Activated naive CD8-positive, alpha-beta T cell treated with anti-CD3 and anti-CD28 coated beads, Interleukin-2, amount 10 ng/mL, durations not matched to agents 7 days and 5 days (primary cell): ENCODE measurements around the gene NRCAM. TPM values are rescaled to one million over a fixed set of nuclear protein-coding genes. Genes with fewer than 3 reads are reported as not detected.

Experiments used
- ATAC-seq: fragments of 150-1000 bp; cut with Tn5 transposase; one replicate; pipeline ENCODE4 v1.10.0; 2021; ENCODE audit warnings: low read depth, moderate library complexity
- POLR2A ChIA-PET: fragments of 350-600 bp; sonication (Branson Sonifier 250); formaldehyde crosslinking; loops from one replicate; lab custom pipeline; 2021; ENCODE audit warnings: antibody characterized with exemption; lab: Charles Lee
- DNase-seq: peaks from one replicate; pipeline ENCODE4 v3.0.0; 2021
- H3K27ac Mint-ChIP-seq: one replicate; pipeline ENCODE4 v1.8.0; 2022; ENCODE audit warnings: mild to moderate bottlenecking, mixed read lengths
- H3K27me3 Mint-ChIP-seq: one replicate; pipeline ENCODE4 v1.8.0; 2022; ENCODE audit warnings: mild to moderate bottlenecking, moderate library complexity, mixed read lengths
- H3K36me3 Mint-ChIP-seq: one replicate; pipeline ENCODE4 v1.8.0; 2021; ENCODE audit warnings: mild to moderate bottlenecking, mixed read lengths
- H3K4me1 Mint-ChIP-seq: one replicate; pipeline ENCODE4 v1.8.0; 2021; ENCODE audit warnings: mixed read lengths
- H3K4me3 Mint-ChIP-seq: one replicate; pipeline ENCODE4 v1.8.0; 2022; ENCODE audit warnings: mild to moderate bottlenecking, moderate library complexity, mixed read lengths
- H3K9me3 Mint-ChIP-seq: one replicate; pipeline ENCODE4 v1.8.0; 2021; ENCODE audit warnings: mixed read lengths
- total RNA-seq, 2 experiments: library from RNA; stranded (reverse); gene quantifications; one replicate each; pipeline ENCODE4 v1.2.3, GENCODE V29; 2021

The NRCAM gene
- total RNA-seq, 2 experiments from 2014 or later, result 0.50 to 0.99 TPM

- Mint-ChIP-seq H3K36me3 (no peaks in the 10 kb centered on the region), H3K4me3 (no peak overlapping the region), H3K27me3 (no peaks in the 10 kb centered on the region), H3K27ac (no peak overlapping the region), H3K9me3 (no peaks in the 10 kb centered on the region), H3K4me1 (peaks cover 11% of the 10 kb centered on the region)
- POLR2A ChIA-PET, result no interaction called here
- DNase-seq (no peak), ATAC-seq (no peak)
Observed at GRCh38 chr7:108431099-108431498, 25.1 kb downstream of the NRCAM start.

DNA sequence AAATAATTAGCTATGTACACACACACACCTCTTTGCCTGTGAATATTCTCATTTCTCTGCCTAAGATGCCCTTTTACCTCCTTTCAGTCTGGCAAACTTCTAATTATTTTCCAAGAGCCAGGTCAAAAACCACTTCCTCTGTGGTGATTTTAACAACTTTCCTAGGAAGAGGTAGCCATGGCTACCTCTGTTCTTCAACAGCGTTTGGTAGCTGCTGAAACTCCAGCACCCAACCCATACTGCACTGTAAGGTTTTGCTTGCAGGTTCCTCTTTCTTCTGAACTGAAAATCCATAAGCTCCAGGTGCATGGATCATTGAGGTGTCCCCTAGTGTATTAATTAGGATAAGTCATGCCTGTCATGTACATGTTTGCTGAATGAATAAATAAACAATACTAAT is 25.6 kb downstream of the NRCAM start:
- POLR2A ChIA-PET, result no interaction called here

GRCh38 chr7:108427766-108428165 is 28.5 kb downstream of the NRCAM start:
- H3K36me3 Mint-ChIP-seq, result no peaks in the 10 kb centered on the region
- no peaks in the 10 kb centered on the region for H3K27me3 Mint-ChIP-seq
- DNase-seq, result no peak
- H3K4me1 Mint-ChIP-seq, result peaks cover 11% of the 10 kb centered on the region
- no peak overlapping the region for H3K4me3 Mint-ChIP-seq
- H3K9me3 Mint-ChIP-seq, result no peaks in the 10 kb centered on the region
- no peak overlapping the region for H3K27ac Mint-ChIP-seq
- POLR2A ChIA-PET, result no interaction called here
- ATAC-seq, result no peak

More for the DNA sequence above, 25.6 kb downstream of the NRCAM start:
- no peak for ATAC-seq
- Mint-ChIP-seq H3K36me3 (no peaks in the 10 kb centered on the region), H3K9me3 (no peaks in the 10 kb centered on the region), H3K27ac (no peak overlapping the region), H3K4me3 (no peak overlapping the region), H3K4me1 (peaks cover 11% of the 10 kb centered on the region), H3K27me3 (no peaks in the 10 kb centered on the region)
- DNase-seq, result no peak

GRCh38 chr7:108425714-108426275 is 30.4 kb downstream of the NRCAM start:
- POLR2A ChIA-PET, result no interaction called here
- Mint-ChIP-seq H3K4me1 (peaks cover 11% of the 10 kb centered on the region), H3K27me3 (no peaks in the 10 kb centered on the region), H3K27ac (no peak overlapping the region), H3K9me3 (no peaks in the 10 kb centered on the region), H3K4me3 (no peak overlapping the region), H3K36me3 (no peaks in the 10 kb centered on the region)
- ATAC-seq, result no peak
- DNase-seq, result no peak

- no peak overlapping the region for H3K4me3 Mint-ChIP-seq
- H3K9me3 Mint-ChIP-seq, result no peaks in the 10 kb centered on the region
- no peak overlapping the region for H3K27ac Mint-ChIP-seq
- peaks cover 16% of the 10 kb centered on the region for H3K4me1 Mint-ChIP-seq
- no peaks in the 10 kb centered on the region for H3K36me3 Mint-ChIP-seq
- POLR2A ChIA-PET, result no interaction called here
- ATAC-seq (no peak), DNase-seq (no peak)
- H3K27me3 Mint-ChIP-seq, result no peaks in the 10 kb centered on the region
Observed at GRCh38 chr7:108424013-108424412, 32.2 kb downstream of the NRCAM start.

DNA sequence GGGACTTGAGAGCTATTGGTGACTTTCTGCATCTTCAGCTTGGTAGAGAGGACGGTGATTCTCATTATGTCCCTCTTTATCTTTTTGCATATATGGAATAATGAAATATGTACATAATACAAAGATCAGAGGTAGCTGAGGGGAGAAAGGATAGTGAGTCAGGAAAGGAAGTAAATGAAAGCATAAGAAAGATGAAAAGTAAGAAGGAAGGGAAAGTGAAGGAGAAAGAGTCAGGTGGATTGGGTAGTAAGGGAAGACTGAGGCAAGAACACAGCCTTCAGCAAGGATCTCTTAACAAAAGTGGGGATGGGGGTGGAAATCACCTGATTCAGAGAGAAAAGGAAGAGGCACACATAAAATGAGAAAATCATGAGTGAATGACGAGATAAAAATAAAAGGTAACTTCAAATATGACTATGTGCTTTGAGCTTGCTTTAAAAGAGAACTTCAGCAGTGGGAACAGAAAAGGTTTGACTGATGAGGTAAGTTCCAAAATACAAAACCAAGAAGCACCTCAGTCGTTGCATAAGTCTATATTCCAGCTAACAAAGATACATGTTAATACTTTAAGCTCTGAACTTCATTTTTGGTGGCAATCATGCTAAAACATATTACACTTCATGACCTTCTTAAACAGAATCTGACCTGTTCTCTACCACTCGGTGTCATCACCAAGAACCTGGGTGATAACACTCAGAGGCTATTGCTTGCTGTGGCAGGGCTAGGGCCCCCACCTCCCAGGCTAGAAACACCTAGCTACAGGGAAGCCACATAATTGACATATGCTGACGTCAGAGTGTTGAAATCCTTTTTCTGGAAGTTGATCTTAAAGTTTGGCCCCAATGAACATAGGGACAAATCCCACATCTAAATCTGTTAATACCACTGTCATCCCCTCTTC is 32.9 kb downstream of the NRCAM start:
- Mint-ChIP-seq H3K9me3 (no peaks in the 10 kb centered on the region), H3K27me3 (no peaks in the 10 kb centered on the region), H3K27ac (peak overlapping the region; percentile 2), H3K4me1 (peaks cover 16% of the 10 kb centered on the region), H3K36me3 (no peaks in the 10 kb centered on the region), H3K4me3 (no peak overlapping the region)
- DNase-seq (no peak), ATAC-seq (no peak)
- POLR2A ChIA-PET, result no interaction called here

GRCh38 chr7:108421720-108422331 is 34.4 kb downstream of the NRCAM start:
- no peak for ATAC-seq
- peaks cover 17% of the 10 kb centered on the region for H3K4me1 Mint-ChIP-seq
- no peak overlapping the region for H3K4me3 Mint-ChIP-seq
- H3K27me3 Mint-ChIP-seq, result no peaks in the 10 kb centered on the region
- H3K27ac Mint-ChIP-seq, result no peak overlapping the region
- H3K36me3 Mint-ChIP-seq, result no peaks in the 10 kb centered on the region
- DNase-seq, result no peak
- POLR2A ChIA-PET, result no interaction called here
- no peaks in the 10 kb centered on the region for H3K9me3 Mint-ChIP-seq

- ATAC-seq, result no peak
- Mint-ChIP-seq H3K4me1 (peaks cover 29% of the 10 kb centered on the region), H3K9me3 (no peaks in the 10 kb centered on the region), H3K27ac (no peak overlapping the region), H3K4me3 (no peak overlapping the region), H3K36me3 (no peaks in the 10 kb centered on the region), H3K27me3 (no peaks in the 10 kb centered on the region)
- no peak for DNase-seq
- POLR2A ChIA-PET, result no interaction called here
Observed at GRCh38 chr7:108419961-108420908, 36.0 kb downstream of the NRCAM start.

DNA sequence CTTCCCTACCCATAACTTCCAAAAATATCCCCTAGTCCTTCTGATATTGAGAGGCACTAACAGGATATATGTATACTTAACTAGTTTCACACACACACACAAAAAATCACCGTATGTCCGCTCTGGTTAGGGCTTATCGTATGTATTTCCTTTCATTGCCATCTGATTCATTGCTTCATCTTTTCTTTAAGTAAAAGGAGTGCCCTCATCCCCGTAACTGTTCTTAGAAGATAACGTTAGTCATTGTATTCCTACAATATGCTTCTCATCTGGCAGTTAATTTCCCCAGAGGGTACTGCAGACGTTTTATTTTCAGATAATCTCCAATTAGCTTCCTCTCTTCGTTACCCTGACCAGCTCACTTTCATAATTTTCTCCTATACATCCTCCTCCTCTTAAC is 37.3 kb downstream of the NRCAM start:
- H3K27me3 Mint-ChIP-seq, result no peaks in the 10 kb centered on the region
- DNase-seq (no peak), ATAC-seq (no peak)
- peaks cover 34% of the 10 kb centered on the region for H3K4me1 Mint-ChIP-seq
- H3K36me3 Mint-ChIP-seq, result no peaks in the 10 kb centered on the region
- H3K4me3 Mint-ChIP-seq, result no peak overlapping the region
- POLR2A ChIA-PET, result no interaction called here
- no peak overlapping the region for H3K27ac Mint-ChIP-seq
- H3K9me3 Mint-ChIP-seq, result no peaks in the 10 kb centered on the region

DNA sequence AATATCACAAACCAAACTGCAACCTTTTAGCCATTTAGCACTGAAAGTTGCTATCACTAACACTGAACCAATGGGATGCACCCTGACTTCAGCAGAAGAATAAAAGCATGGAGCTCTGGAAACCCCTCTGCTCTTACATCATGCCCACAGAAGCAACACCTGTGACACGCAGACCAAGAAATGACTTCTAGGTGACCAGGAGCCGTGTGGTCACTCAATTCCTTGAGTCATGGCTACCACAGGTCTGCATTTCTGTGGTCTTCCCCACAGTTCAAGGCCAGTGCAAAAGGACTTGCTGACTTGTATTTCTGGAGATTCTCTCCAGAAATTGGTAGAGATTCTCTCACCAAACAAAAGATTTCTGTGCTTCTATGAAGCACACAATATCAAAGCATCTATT is 38.3 kb downstream of the NRCAM start:
- Mint-ChIP-seq H3K9me3 (no peaks in the 10 kb centered on the region), H3K36me3 (no peaks in the 10 kb centered on the region), H3K4me3 (no peak overlapping the region), H3K27ac (no peak overlapping the region), H3K4me1 (peaks cover 28% of the 10 kb centered on the region), H3K27me3 (no peaks in the 10 kb centered on the region)
- ATAC-seq (no peak), DNase-seq (no peak)
- POLR2A ChIA-PET, result no interaction called here

- H3K4me1 Mint-ChIP-seq, result peaks cover 28% of the 10 kb centered on the region
- H3K36me3 Mint-ChIP-seq, result no peaks in the 10 kb centered on the region
- H3K27me3 Mint-ChIP-seq, result no peaks in the 10 kb centered on the region
- DNase-seq (no peak), ATAC-seq (no peak)
- no peaks in the 10 kb centered on the region for H3K9me3 Mint-ChIP-seq
- H3K27ac Mint-ChIP-seq, result no peak overlapping the region
- POLR2A ChIA-PET, result no interaction called here
- H3K4me3 Mint-ChIP-seq, result no peak overlapping the region
Observed at GRCh38 chr7:108417144-108417543, 39.1 kb downstream of the NRCAM start.

DNA sequence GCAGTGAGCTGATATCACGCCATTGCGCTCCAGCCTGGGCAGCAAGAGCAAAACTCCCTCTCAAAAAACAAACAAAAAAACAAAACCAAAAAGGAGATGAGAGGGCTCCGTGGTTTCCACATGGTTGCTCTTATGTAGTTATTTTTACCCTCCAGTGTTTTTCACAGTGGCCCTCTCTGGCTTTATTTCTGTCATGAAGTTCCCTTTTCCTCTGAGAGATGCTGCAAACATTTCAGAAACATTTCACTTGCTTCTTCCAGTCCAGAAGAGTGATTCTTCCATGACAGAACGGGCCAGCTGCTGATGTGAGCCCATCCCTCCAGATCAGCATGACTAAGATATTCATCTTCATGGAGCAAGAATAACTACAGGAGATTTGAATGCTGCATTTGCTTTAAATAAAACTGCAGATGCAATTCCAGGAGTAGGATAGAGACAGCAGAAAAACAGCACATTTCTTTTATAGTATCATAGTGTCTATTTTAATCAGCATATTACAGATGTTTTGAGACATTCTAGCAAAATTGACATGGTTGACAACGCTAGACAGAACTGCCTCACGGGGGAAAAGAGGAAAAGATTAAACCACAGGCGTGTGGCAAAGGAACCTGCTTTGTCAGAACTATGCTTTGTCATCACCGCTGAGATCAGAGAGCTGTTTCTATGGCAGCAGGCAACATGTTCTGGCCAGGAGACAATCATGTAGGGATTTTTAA is 40.3 kb downstream of the NRCAM start:
- Mint-ChIP-seq H3K27me3 (no peaks in the 10 kb centered on the region), H3K27ac (no peak overlapping the region), H3K4me3 (peak overlapping the region; percentile 37), H3K36me3 (no peaks in the 10 kb centered on the region), H3K4me1 (peaks cover 28% of the 10 kb centered on the region), H3K9me3 (no peaks in the 10 kb centered on the region)
- ATAC-seq, result peak; percentile 83
- POLR2A ChIA-PET, result no interaction called here
- no peak for DNase-seq
